Bronchial epithelial cell (primary cell): ENCODE data around the gene PDE2A. TPM values are rescaled to one million over a fixed set of nuclear protein-coding genes. Genes with fewer than 3 reads are reported as not detected.
"Not testable (repeated sequence)": the region's sequence is repeated elsewhere in the genome, so short reads cannot be mapped to it uniquely, and the experiment has no call there.

Experiments
- DNase-seq: peaks from one replicate; pipeline ENCODE4 v3.0.0-alpha.2; 2010; ENCODE audit warnings: low read depth
- FAIRE-seq: peaks from 2 replicates; lab custom pipeline; 2011; peaks lifted over from hg19 to GRCh38; lab: Jason Lieb, UNC
- H3K27me3 ChIP-seq: 2 replicates; pipeline ENCODE4 v1.5.1; 2011; ENCODE audit warnings: low read length; ENCODE audit not compliant: control insufficient read depth, insufficient read depth
- H3K36me3 ChIP-seq: 2 replicates; pipeline ENCODE4 v1.5.1; 2011; ENCODE audit warnings: low read length; ENCODE audit not compliant: control insufficient read depth, insufficient read depth
- H3K4me3 ChIP-seq: 2 replicates; pipeline ENCODE4 v1.5.1; 2011; ENCODE audit warnings: mild to moderate bottlenecking, low read depth, low read length, control low read depth
- total RNA-seq: library from RNA; depleted of rRNA; stranded (reverse); fragments of >200 nt; gene quantifications from 2 replicates; pipeline ENCODE4 v1.2.1, GENCODE V29; 2014
- TF ChIP-seq, protein P1 (sequence below): IDR thresholded peaks from 2 replicates; pipeline ENCODE4 v1.5.1; 2011; ENCODE audit warnings: mild to moderate bottlenecking, moderate library complexity, low read length, control low read depth, inconsistent platforms; ENCODE audit not compliant: insufficient read depth, severe bottlenecking

The PDE2A gene
- total RNA-seq, 1 donor from 2014 or later: 1.6 TPM

DNA sequence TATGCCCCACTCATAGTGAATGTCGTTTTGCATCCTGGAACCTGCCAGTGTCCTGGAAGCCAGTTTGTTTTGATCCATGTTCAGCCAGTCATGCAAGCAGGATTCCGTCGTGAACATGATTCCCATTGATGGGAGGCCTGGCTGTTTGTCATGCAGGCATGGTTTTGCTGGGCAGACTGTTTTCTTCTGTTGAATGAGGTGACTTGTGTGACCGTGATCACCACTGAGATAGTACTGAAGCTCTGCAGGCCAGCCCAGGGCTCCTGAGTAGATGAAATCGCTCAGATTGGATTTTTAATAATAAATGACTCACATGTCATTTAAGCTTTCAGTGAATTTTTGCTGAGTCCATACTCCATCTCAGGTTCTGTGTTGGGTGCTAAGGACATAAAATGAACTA lies 117.8 kb downstream of the PDE2A start:
- H3K4me3 ChIP-seq: no peak overlapping the region
- FAIRE-seq (no peak), DNase-seq (no peak)
- TF ChIP-seq, protein P1, sequence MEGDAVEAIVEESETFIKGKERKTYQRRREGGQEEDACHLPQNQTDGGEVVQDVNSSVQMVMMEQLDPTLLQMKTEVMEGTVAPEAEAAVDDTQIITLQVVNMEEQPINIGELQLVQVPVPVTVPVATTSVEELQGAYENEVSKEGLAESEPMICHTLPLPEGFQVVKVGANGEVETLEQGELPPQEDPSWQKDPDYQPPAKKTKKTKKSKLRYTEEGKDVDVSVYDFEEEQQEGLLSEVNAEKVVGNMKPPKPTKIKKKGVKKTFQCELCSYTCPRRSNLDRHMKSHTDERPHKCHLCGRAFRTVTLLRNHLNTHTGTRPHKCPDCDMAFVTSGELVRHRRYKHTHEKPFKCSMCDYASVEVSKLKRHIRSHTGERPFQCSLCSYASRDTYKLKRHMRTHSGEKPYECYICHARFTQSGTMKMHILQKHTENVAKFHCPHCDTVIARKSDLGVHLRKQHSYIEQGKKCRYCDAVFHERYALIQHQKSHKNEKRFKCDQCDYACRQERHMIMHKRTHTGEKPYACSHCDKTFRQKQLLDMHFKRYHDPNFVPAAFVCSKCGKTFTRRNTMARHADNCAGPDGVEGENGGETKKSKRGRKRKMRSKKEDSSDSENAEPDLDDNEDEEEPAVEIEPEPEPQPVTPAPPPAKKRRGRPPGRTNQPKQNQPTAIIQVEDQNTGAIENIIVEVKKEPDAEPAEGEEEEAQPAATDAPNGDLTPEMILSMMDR: no peak
- no peaks in the 10 kb centered on the region for H3K27me3 ChIP-seq
- no peaks in the 10 kb centered on the region for H3K36me3 ChIP-seq

DNA sequence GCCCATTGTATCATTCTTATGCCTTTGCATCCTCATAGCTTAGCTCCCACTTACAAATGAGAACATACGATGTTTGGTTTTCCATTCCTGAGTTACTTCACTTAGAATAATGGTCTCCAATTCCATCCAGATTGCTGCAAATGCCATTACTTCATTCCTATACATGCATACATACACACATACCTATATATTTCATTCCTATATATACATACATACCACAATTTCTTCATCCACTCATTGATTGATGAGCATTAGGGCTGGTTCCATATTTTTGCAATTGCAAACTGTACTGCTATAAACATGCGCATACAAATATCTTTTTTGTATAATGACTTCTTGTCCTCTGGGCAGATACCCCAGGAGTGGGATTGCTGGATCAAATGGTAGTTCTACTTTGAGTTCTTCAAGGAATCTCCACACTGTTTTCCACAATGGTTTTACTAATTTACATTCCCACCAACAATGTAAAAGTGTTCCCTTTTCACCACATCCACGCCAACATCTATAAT lies 119.2 kb downstream of the PDE2A start:
- H3K36me3 ChIP-seq, H3K4me3 ChIP-seq, DNase-seq, H3K27me3 ChIP-seq, FAIRE-seq: not testable (repeated sequence)

DNA sequence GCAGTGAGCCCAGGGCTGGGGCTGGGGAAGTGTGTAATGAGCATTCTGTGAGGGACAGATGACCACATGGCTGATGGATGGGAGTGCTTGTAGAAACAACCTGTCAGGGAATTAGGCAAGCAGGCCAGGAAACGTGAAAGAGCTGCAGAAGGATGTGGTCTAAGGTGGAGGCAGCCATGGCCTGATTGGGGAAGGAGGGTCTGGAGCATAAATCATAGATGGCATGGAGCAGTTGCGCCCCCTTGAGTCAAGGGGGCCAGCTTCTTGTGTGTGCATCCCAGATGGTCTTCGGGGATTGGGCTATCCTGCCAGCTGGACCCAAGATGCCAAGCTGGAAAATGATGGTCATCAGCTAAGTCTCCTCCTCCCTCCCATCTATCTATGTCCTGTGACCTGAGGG lies 120.5 kb downstream of the PDE2A start:
- Histone ChIP-seq H3K4me3 (no peak overlapping the region), H3K36me3 (no peaks in the 10 kb centered on the region), H3K27me3 (no peaks in the 10 kb centered on the region)
- FAIRE-seq (no peak), DNase-seq (no peak)
- TF ChIP-seq, protein P1: no peak

DNA sequence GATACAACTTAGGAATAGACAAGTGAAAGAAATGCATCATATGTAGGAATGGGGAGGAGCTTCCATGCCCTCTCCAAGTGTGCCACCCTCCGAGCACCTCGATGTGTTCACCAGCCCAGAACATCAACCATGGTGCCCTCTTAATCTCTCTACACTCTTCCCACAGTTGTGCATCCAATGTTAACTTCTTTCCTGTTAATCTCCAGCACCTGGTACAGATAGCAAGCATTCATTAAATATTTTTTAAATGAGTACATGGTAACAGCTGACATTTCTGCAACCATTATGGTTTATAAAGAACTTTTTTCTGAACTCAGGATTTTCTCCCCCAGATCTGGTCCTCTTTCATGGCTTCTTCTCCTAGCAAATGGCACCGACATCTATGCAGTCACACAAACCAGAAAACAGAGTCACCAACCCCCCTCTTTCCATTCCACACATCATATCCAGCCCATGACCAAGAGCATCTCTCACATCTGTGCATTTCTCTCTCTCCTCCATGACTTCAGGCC lies 121.8 kb downstream of the PDE2A start:
- FAIRE-seq: no peak
- no peak for DNase-seq

DNA sequence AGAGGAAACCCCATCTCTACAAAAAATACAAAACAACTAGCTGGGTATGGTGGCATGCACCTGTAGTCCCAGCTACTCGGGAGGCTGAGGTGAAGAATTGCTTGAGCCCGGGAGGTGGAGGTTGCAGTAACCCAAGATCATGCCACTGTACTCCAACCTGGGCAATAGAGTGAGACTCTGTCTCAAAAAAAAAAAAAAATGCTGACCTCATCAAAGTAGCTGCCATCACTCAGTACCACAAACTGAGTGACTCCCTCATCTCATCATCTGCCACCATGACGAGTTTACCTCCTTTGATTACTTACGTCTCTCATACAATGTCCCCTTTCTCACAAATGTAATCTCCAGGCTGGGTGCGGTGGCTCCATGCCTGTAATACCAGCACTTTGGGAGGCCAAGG lies 122.7 kb downstream of the PDE2A start:
- no peak for FAIRE-seq
- H3K4me3 ChIP-seq: no peak overlapping the region
- TF ChIP-seq, protein P1: no peak
- H3K27me3 ChIP-seq: no peaks in the 10 kb centered on the region
- no peak for DNase-seq
- no peaks in the 10 kb centered on the region for H3K36me3 ChIP-seq

More for the DNA sequence above, 121.8 kb downstream of the PDE2A start:
- H3K27me3 ChIP-seq: no peaks in the 10 kb centered on the region
- TF ChIP-seq, protein P1: no peak
- no peak overlapping the region for H3K4me3 ChIP-seq
- no peaks in the 10 kb centered on the region for H3K36me3 ChIP-seq

DNA sequence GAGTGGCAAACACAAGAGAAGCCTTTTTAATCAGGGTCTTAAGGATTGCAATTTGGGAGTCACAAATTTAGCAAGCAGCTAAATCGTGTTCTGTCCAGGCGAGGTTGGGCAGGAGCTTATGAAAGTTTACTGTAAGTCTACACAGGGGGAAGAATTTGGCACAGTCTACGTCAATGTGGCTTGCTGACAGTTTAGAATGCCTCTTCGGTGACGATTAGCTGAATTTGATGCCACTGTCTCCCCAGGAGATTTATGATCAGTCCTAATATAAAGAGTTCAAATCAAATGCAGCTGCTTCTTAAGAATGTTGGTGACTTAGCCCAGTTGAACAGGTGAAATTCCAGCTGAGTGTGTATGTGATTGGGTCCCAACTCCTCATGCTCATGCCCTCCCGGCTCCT lies 125.8 kb downstream of the PDE2A start:
- TF ChIP-seq, protein P1: no peak
- H3K4me3 ChIP-seq: no peak overlapping the region
- H3K36me3 ChIP-seq: no peaks in the 10 kb centered on the region
- H3K27me3 ChIP-seq: no peaks in the 10 kb centered on the region
- DNase-seq: no peak
- no peak for FAIRE-seq
